8988T (cell line): ENCODE data around the gene ZNF683.
A peak's percentile ranks its signal among the peaks of the same experiment; 100 is the strongest.

Experiments used
- DNase-seq: peaks from one replicate; pipeline ENCODE4 v3.0.0; 2011

The ZNF683 gene

DNA sequence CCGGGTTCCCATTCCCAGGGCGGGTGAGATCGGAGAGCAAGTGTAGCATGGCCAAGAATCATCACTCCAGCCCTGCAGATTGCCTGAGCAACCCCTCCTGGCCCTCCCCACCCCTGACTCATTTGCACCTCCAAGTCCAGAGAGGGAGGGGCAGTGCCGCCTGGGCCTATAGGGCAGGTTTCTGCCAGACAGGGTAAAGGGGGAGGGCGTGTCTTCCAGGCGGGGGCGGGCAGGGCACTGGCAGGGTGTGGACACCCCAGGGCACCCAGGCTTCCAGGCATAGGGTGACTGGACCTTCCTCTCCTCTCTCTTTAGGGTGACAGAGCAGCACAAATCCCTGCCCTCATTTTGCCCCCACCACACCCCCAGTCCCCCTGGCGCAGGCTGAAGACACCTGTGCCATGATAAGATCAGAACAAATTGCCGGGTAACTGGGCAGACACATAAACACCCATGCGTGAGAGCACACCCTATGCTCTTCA lies 15.4 kb downstream of the ZNF683 start:
- DNase-seq, result no peak

DNA sequence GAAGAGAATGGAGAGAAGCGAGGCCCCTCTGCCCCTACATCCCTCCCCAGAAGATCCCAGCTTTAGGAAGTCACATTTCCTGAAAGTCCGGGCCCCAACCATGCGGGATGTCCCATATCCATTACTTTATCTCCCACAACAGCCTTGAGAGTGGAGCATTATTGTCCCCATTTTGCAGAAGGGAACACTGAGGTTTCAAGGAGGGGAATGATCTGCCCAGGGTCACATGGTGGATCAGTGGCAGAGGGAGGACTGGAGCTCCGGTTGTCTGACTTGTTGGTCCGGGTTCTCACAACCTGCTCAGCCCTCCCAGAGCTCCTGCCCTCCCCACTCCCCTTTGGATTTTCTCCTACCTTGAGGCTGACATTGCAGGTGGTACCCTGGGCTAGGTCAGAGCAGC lies 16.4 kb downstream of the ZNF683 start:
- DNase-seq, result no peak

DNA sequence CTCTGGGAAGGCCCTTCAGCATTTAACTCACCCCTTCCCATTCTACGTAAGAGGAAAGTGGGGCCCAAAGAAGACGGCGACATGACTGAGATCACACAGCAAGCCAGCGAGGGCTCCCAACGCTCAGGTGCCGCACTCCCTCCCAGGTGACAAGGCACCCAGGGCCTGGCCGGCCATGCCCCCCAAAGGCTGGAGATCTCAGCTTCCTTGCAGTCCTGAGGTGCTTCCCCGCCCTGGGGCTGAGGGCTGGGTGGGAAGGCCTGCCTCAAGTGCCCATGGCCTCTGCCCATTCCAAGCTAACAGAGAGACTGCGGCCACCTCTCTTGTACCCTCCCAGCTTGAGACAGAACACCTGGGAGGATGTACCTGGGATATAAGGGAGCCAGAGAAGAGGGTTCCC lies 17.6 kb downstream of the ZNF683 start:
- no peak for DNase-seq

DNA sequence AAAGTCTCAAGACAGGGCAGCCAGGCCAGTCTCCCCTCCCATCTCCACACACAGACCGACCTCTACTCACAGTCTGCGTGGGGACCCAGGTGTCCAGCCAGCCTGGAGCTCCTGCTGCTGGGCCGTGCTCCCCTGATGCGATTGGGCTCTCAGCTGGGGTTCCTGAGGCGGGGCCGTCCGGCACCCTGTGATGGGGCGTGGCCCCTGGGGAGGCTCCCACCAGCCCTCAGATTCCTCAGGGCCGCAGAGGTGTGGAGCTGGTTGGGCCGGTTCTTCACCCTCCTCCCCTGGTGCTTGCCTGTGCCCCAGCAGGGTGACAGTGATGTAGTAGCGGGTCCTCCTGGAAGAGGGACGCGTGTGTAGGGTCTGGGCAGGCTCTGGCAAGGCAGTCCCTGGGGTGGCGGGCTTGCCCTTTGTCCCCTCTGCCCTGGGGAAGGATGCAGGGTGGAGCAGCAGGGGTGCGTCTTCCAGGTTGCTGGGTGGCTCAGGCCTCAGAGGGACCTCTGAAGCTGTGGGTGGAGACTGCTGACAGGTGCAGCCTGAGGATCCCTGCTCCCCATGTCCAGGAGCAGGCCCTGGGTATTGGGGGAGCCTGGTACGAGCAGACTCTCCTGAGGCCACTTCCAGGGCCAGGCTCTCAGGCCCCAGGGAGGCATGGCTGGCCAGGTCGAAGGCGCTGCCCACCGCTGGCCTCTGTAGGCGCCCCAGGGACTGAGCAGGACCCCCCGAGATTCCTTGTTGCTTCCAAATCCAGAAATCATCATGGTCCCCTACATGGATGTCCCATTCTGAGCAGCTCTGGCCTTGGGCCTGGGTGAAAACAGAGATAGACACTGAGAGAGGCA lies 18.4 kb downstream of the ZNF683 start, which contains the start of gene CRYBG2:
Gene CRYBG2, minus strand, starts transcription at position 155 of the 845 bp plus-strand sequence. CDS start 7,473 bp downstream, outside the sequence.
- no peak for DNase-seq

DNA sequence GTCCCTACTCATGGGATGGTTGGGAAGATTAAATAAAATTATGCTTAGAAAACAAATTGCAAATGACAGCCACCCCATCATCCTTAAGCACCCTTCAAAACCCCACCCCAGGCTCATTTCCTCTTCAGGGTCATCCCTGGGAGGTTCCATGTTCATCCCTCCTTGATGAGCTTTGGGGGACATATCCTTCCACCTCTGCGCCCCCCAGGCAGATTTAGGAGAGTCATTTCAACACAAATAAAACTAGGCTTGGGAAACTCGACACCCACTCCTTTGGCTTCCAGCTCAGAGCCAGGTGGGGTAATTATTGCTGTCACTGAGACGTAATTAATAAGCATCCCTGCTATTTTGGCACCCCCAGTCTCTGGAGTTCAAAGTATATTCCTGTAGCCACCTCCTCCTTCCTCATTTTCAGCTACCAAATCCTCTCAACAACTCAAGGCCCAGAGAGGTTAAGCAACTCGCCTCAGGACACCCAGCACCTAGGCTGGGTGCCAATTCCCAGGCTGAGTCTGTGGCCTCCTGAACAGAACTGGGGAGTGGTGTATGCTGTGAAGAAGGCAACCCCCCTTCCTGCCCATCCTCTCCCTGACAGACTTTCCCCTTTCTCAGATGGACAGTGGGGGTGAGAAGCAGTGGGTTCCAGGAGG lies 19.2 kb downstream of the ZNF683 start:
- no peak for DNase-seq

DNA sequence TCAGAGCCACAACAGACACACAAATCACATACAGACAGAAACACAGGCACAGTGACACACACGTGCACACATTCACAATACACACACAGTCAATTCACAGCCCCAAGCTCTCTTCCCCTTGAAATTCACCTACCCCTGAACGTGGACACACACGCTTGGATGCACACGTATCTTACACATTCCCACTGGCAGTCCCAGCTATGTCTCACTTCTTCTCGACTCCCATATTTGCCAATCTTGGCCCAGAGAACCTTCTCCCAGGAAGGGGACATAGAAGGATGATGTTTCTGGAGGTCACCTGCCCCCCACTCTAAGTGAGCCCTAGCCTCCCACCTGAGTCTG lies 20.2 kb downstream of the ZNF683 start:
- no peak for DNase-seq

DNA sequence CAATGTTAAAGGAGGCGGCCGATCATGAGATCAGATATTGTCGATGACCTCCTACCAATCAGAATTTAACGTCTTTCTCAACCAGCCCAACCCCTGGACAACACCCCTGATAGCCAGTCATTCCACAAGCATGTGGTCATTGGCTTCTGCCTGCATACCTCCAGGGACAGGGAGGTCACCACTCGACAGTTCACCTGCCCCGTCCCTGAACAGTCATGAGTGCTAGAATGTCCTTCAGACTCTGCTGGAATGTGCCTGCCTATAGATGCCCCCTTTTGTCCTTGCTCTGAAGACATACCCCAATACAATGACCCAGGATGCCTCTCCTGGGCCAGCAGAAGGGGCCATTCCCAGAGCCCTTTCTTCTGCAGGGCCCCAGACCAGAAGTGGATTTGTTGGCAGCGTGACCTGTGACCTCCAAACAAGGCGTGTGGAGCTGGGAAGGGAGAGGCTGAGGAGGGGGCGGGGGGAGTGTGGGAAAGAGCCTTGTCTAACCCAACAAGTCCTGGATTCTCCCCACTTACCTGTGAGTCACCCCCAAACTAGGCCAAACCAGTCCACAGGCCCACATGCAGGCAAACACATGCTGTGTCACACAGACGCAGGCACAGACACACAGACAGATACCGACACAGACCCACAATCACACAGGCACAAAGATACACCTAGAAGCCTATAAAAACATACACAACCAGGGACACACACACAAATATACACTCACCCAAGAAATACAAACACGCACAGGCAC lies 20.8 kb downstream of the ZNF683 start:
- no peak for DNase-seq

DNA sequence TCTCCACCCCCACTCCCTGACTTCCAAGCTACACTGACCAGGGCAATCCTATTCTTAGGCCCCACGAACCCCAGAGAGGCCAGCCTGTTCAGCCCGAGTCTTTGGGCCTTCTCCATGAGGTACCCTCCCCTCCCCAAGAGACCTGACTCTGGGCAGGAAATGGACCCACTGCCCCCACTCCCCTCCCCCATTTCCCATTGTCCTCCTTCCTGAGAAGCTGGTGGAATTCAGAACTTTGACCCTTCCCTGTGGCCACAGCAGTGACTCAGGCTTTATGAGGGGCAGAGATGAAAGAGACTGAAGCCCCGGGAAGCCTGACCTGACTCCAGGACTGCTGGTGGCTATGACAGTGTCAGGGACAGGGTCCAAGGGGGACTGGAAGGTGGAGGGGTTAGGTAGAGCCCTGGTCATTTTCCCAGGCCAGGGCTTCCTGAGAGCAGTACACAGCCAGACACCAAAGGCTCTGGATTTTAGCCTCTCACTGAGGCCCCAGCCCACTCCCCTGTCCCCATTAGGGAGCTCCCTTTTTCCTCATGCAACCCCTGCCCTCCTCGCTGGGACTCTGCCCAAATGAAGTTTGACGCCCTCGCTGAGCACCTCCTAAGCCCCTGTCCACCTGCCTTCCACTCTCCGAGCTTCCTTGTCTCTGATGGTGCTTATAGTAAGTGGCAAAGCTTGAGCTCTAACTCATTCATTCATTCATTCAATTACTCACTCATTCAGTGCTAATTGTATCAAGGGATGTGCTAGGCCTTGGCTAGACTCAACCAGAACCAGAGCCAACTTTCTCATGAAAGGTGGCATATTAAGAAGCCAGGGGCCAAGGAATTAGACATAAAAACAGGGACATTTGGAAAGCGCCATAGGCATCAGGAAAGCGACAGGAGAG lies 21.6 kb downstream of the ZNF683 start:
- no peak for DNase-seq

DNA sequence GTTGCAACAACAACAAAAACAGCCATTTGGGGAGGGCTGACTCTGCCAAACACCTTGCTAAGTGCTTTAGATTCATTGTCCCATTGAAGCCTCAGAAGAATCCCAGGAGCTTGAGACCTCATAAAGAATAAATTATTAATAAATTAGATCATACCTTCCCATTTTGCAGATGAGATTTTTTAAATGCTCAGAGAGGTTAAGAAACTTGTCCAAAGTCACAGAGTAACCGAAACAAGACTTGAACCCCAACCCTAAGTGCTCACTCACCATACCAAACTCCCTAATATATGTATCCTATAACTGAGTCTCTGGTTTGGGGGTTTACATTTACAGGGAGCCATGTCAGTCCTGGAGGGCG lies 22.2 kb downstream of the ZNF683 start:
- DNase-seq, result no peak

DNA sequence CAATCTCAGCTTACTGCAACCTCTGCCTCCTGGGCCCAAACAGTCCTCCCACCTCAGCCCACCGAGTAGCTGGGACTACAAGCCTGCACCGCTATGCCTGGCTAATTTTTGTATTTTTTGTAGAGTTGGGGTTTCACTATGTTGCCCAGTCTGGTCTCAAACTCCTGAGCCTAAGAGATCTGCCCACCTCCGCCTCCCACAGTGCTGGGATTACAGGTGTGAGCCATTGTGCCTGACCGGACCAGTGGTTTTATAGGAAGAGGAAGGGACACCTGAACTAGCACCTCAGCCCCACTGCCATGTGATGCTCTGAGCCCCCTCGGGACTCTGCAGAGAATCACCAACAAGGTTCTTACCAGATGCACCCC lies 22.7 kb downstream of the ZNF683 start:
- DNase-seq, result no peak

DNA sequence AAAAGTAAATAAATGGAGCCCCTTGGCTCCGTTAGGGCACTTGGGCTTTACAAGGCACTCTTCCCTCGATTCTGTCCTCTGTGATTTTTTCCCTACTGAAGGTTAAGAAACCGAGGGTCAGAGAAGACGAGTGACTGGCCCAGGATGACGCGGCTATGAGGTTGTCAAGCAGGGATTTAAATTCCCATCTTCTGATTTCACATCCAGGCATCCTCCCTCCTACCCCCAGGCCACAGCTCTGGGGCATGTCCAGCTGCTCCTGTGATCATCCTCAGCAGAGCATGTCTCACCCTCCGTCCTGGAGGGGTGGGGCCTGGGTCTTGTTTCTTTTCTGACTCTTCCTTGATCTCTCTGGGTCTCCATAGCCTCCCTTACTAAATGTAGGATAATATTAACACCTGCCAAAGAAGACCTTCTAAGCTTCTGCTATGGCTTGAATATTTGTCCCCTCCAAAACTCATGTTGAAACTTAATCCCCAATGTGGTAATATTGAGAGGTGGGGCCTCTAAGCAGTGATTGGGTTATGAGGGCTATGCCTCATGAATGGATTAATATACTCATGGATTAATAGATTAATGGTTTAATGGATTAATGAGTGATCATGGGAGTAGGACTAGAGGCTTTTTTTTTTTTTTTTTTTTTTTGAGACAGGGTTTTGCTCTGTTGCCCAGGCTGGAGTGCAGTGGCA lies 23.2 kb downstream of the ZNF683 start:
- no peak for DNase-seq

DNA sequence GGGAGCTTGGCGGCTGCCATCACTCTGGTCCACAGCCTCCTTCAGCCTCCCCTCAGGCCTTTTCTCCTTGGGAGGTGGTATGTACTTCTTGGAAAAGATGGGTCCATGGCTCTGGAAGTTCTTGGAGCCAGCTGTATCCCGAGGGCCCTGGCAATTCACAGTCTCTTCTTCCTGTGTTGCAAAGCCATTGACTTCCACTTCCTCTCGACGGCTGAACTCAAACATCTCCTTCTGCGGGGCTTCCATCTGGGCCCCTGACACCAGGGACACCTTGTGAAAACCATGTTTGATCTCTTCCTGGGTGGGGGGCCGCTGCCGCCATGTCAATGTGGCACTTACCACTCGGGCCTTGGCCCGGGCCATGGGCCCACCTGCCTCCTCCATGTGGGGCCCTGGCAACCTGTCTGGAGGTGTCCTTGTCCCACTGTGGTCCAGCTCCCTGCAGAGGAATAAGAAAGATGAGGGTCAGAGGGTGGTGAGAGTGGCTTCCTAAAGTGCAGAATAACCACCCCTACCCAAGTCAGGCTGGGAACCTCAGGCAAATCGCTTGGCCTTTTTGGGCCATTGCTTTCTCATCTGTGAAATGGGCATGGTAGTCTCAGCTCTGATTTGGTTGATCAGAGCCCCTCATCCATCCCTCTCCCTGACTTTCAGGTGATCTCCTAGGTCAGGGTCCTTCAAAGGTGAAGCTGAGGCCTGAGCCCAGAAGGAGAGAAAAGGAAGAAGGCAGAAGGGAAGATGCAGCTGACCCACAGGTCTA lies 26.1 kb downstream of the ZNF683 start:
- DNase-seq, result no peak

DNA sequence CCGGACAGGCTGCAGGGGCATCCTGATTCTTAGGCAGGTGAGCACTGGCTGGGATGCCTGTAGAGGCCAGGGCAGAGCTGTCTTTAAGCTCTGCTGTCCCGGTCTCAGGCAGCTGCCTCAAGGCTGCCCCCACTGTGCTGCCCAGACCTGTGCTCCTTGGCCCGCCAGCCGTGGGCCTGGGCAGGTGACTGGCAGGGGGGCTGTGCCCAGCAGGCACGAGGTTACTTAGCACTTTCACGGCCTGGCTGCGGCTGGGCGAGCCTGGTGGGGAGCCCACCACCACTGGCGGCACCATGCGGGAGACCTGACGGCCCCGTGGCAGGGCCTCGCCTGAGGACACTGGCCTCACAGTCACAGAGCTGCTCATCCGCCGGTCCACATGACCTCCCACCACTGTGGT lies 26.8 kb downstream of the ZNF683 start:
- DNase-seq, result no peak

DNA sequence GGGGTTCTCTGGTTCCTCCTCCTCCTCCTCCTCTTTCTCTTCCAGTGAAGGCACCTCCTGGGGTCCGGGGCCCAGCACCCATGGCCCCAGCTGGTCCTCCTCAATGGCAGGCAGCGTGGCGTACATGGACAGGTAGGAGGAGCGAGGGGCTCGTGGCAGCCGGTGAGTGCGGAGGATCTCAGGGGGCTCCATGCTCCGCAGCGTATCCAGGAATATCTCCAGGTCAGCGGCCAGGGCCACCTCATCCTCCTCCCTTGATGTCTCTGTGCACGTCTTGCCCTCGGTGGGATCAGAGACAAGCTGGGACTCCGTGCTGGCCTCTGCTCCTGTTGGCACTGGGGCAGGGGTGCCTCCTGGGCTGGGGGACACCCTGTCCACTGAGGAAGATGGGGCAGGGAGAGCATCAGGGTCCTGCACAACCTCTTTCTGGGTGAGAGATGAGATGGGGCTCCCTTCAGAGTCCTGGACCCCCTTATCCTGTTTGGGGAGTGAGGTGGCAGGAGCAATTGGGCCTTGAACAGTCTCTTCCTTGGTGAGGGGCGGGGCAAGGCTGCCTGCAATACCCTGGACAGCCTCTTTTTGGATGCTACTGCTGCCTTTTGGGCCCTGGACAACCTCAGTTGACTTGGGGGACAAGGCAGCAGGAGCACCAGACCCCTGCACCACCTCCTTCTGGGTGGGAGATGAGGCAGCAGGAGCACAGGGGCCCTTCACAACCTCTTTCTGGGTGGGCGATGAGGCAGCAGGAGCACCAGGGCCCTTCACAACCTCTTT lies 28.2 kb downstream of the ZNF683 start:
- no peak for DNase-seq

DNA sequence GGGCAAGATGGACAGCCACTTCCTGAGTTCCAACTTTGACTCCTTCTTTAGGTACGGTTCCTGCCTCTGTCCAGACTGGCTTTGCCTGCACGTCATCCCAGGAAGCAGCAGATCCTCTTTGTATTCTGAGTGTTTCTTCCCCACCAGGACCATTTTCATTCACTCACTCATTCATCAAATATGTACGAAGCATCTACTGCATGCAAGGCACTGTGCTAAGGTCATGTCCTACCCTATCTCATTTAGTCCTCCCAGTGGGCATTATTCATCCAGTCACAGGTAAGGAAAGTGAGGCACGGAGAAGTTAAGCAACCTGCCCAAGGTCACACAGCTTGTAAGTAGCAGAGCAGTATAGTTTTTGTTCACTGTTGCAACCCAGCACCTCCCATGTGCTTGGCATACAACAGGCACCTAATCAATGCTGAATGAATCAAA lies 32.5 kb downstream of the ZNF683 start:
- DNase-seq, result no peak

DNA sequence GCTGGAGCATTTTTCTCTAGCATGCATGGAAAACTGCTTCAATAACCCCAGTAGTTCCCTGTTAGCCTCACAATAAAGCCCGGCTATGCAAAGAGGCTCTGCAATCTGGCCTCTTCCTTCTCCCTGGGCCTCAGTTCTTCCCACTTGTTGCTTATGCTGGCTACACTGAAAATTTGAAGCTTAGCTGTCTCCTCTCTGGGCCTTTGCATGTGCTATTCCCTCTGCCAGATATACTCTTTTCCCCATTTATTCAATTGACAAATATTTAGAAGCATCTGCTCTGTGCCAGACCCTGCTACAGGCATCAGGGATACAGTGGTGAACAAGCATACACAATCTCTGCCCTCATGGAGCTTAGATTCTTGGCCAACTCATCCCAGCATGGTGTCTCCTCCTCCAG lies 33.9 kb downstream of the ZNF683 start:
- no peak for DNase-seq

DNA sequence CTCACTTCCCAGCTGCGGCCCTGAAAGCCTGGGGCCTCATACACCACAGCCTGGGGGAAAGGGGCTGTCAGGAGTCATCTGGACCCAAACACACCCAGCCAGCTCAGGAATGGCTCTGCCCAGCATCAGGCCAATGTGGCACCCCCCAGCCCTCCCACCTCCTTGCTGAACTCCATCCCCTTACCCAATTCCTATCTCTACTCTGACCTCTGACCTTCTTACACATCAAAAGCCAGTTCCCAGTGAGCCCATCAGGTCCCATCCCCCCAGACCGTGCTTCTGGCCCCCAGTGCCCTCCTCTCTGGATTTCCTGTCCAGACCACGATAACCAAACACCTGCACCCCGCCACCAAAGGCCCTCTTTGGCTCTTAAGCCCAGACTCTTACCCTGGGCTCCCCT lies 34.9 kb downstream of the ZNF683 start:
- no peak for DNase-seq

DNA sequence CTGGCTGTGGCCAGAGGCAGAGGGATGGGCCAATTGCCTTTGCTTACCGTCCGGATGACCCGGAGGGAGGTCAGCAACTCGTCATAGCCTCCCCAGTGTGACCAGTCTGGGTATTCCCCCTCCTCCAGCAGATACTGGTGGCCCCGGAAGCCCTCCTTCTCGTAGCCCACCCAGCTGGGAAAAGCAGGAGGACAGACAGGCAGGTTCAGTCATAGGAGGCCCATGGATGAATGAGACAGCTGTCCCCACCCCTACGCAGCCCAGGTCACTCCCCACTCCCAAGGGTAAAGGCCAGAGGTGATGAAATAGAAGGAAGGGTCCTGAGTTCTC lies 35.4 kb downstream of the ZNF683 start:
- DNase-seq, result no peak

DNA sequence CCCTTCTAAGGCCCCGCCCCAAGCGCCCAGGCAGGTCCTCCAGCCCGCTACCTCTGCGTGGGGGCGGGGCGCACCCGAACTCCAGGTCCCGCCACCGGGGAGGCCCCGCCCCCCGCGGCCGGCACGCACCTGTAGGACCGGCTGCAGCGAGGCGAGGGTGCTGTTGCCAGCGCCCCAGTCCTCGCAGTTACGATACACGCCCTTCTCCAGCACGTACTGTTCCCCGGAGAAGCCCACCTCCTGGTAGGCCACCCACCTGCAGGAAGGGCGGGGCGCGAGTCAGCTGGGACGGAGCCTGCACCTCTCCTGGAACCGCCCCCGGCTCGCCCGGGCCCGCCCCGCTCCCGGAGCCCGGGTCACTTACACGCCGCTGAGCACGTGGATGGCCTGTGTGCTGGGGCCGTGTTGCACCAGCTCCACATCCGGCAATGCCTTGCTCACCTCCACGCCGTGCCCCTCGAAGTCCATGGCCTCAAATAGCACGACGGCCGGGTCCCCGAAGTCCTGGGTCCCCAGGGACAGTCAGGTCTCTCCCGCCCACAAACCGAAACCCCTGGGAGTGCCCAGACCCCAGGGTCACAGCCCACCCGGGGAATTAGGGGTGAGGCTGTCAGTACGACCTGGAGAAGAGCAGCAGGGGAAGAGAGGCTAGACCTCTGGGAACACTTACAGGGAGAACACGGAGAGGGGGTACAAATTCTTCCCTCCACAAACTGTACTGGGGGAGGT lies 35.9 kb downstream of the ZNF683 start:
- DNase-seq, result peak; percentile 77
